Endothelial cell (in vitro differentiated cells): ENCODE measurements around the gene HYAL2. TPM values are rescaled to one million over a fixed set of nuclear protein-coding genes. Genes with fewer than 3 reads are reported as not detected.

Experiments used
- DNase-seq: peaks from one replicate; pipeline ENCODE4 v3.0.0; 2021; ENCODE audit warnings: low spot score
- H3K27ac Mint-ChIP-seq: one replicate; pipeline ENCODE4 v1.8.0; 2021; ENCODE audit warnings: mixed read lengths, inconsistent platforms; ENCODE audit not compliant: unreplicated experiment
- H3K27me3 Mint-ChIP-seq: one replicate; pipeline ENCODE4 v1.8.0; 2021; ENCODE audit warnings: mild to moderate bottlenecking, moderate library complexity, mixed read lengths, inconsistent platforms; ENCODE audit not compliant: unreplicated experiment
- H3K36me3 Mint-ChIP-seq: one replicate; pipeline ENCODE4 v1.8.0; 2021; ENCODE audit warnings: mild to moderate bottlenecking, low read depth, mixed read lengths, inconsistent platforms; ENCODE audit not compliant: unreplicated experiment
- H3K4me1 Mint-ChIP-seq: one replicate; pipeline ENCODE4 v1.8.0; 2021; ENCODE audit warnings: mild to moderate bottlenecking, mixed read lengths, inconsistent platforms; ENCODE audit not compliant: unreplicated experiment
- H3K4me3 Mint-ChIP-seq: one replicate; pipeline ENCODE4 v1.8.0; 2021; ENCODE audit warnings: mild to moderate bottlenecking, mixed read lengths, inconsistent platforms; ENCODE audit not compliant: unreplicated experiment
- H3K9me3 Mint-ChIP-seq: one replicate; pipeline ENCODE4 v1.8.0; 2021; ENCODE audit warnings: mixed read lengths, inconsistent platforms; ENCODE audit not compliant: unreplicated experiment
- total RNA-seq: library from RNA; stranded (reverse); fragmentation: NEBNext Ultra II Directional; extraction: Animal tissue kit (Norgen Biotek cat#: 25700); gene quantifications from one replicate; pipeline ENCODE4 v1.2.1, GENCODE V29; 2021; ENCODE audit not compliant: unreplicated experiment
- TF ChIP-seq, protein P1 (sequence below): fragments of 200-600 bp; sonication (generic); IDR thresholded peaks from one replicate; pipeline ENCODE4 v1.5.0; 2021; ENCODE audit warnings: antibody characterized with exemption; ENCODE audit not compliant: unreplicated experiment

The HYAL2 gene
- total RNA-seq, 1 donor from 2014 or later: 214 TPM

DNA sequence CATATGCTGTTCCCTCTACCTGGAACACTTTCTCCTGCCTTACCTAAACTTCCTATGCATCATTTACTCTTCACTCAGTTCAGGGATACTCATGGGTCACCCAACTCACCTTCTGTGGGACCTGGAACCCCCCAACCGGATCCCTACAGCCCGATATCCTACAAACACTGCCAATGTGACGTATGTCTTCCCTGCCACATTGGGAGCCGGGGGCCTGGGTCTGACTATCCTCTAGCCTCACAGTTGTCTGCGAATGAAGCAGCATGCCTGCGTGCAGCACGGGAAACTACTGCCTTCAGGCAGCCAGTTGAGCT lies 27.6 kb upstream of the HYAL2 start:
- H3K27me3 Mint-ChIP-seq: peaks cover 8% of the 10 kb centered on the region
- DNase-seq: no peak
- H3K9me3 Mint-ChIP-seq: no peaks in the 10 kb centered on the region
- TF ChIP-seq, protein P1, sequence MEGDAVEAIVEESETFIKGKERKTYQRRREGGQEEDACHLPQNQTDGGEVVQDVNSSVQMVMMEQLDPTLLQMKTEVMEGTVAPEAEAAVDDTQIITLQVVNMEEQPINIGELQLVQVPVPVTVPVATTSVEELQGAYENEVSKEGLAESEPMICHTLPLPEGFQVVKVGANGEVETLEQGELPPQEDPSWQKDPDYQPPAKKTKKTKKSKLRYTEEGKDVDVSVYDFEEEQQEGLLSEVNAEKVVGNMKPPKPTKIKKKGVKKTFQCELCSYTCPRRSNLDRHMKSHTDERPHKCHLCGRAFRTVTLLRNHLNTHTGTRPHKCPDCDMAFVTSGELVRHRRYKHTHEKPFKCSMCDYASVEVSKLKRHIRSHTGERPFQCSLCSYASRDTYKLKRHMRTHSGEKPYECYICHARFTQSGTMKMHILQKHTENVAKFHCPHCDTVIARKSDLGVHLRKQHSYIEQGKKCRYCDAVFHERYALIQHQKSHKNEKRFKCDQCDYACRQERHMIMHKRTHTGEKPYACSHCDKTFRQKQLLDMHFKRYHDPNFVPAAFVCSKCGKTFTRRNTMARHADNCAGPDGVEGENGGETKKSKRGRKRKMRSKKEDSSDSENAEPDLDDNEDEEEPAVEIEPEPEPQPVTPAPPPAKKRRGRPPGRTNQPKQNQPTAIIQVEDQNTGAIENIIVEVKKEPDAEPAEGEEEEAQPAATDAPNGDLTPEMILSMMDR: no peak
- H3K4me1 Mint-ChIP-seq: peaks cover 16% of the 10 kb centered on the region
- H3K27ac Mint-ChIP-seq: peak overlapping the region; percentile 68
- peaks cover 10% of the 10 kb centered on the region for H3K36me3 Mint-ChIP-seq
- H3K4me3 Mint-ChIP-seq: peak overlapping the region; percentile 91

DNA sequence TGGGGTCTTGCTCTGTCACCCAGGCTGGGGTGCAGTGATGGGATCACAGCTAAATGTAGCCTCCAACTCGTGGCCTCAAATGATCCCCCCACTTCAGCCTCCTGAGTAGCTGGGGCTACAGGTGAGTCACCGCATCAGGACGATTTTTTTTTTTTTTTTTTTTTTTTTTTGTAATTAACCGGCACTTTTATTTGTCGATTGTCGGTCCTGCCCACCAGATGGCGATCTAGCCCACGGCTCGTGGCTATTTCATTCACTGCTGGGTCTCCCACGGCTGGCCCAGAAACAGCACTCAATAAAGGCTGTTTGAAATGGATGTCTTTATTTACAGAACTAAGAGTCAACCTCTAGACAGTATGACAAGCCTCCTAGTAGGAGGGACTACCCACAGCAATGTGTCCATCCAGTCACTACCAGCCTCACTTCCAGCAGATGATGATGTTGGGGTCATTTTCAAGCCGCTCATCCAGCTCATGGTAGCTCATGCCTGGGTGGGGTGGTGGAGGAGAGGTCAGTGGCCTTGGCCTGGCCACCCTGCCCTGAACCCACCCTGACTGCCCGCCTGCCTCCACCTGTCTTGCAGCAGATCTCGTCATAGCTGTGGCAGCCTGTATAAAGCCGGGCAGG lies 24.8 kb upstream of the HYAL2 start:
- Mint-ChIP-seq H3K27me3 (peaks cover 12% of the 10 kb centered on the region), H3K4me3 (no peak overlapping the region), H3K27ac (no peak overlapping the region), H3K9me3 (no peaks in the 10 kb centered on the region), H3K4me1 (peaks cover 16% of the 10 kb centered on the region), H3K36me3 (no peaks in the 10 kb centered on the region)
- peak; percentile 68 for DNase-seq
- TF ChIP-seq, protein P1: peak; percentile 65

DNA sequence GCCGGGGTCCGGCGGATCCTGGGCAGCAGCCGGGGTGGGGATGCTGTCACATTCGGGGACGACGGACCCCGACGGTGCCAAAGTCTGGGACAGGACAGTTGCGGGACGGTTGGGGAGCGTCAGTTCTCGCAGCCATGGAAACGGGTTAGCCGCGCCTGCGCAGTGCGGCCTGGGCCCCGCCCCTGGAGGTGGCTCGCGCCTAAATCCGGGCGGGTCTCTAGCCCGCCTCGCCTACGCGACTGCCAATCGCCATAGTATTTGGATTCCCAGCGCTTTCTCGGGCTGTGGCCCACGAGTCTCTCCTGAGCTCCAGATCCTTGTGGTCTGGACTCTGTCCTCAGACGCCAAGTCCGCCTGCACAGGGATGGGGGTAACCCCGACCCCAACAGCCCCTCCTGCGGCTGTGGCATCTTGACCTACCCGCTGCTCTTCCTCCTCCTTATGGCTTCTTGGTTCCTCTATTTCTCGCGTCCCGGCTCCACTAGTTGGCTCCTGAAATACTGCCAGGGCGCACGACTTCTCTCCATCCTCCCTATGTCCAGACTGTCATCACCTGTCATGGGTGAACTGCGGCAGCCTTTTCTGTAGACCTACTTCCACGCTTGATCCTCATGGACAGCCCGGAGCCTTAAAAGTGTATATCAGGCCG lies 23.2 kb upstream of the HYAL2 start, which contains the start of gene ZMYND10:
Gene ZMYND10, minus strand, starts transcription at position 147 of the 649 bp plus-strand sequence. CDS start 153 bp downstream, outside the sequence.
- Mint-ChIP-seq H3K36me3 (no peaks in the 10 kb centered on the region), H3K27me3 (peaks cover 18% of the 10 kb centered on the region)

DNA sequence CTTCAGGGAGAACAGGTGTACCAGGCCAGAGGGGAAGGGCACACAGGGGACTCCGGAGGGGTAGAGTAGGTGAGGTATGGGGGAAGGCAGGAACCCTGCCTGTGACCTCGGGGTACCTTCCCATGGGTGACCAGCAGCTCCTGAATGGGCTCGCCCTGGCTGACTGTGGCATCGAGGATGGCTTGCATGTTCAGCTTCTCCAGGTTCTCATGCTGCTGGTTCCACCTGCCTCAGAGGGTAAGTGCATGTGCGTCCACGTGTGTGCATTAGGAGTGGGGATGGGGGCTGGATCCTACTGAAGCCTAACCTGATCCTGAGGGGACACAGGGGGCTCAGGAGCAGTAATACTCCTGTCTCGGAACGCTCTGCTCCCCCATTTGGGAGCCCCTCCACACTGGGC lies 22.5 kb upstream of the HYAL2 start:
- Mint-ChIP-seq H3K27me3 (peaks cover 16% of the 10 kb centered on the region), H3K4me1 (peaks cover 6% of the 10 kb centered on the region), H3K4me3 (no peak overlapping the region), H3K27ac (no peak overlapping the region), H3K9me3 (no peaks in the 10 kb centered on the region), H3K36me3 (peaks cover 2% of the 10 kb centered on the region)
- TF ChIP-seq, protein P1: no peak
- DNase-seq: no peak

More for the DNA sequence above, 23.2 kb upstream of the HYAL2 start, which contains the start of gene ZMYND10:
- Mint-ChIP-seq H3K4me1 (peaks cover 10% of the 10 kb centered on the region), H3K27ac (no peak within 1 kb of the TSS), H3K4me3 (peak within 1 kb of the TSS; percentile 73), H3K9me3 (no peaks in the 10 kb centered on the region)
- TF ChIP-seq, protein P1: no peak
- peak; percentile 59 for DNase-seq
